ENCODE data around the gene SVBP.

Gene SVBP

DNA sequence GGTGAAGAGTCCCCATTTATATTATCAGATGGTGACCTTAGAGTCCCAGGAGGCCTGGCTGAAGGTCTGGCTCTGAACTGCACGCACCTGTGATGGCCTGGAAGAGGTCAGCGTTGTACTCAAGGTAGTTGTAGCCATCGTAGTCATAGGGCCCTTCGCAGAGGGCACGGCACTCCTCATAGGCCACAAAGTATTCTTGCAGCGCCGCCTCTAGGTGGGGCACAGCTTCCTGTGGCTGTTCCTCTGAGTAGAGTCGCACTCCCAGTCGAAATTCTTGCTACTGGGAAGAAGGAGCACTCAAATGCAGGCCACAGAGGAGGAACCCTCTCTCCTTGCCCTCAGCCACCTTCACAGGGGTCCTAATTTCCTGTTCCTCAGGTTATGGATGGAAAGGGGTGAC, 58.1 kb downstream of the SVBP start:
- FAIRE-seq: no peak

DNA sequence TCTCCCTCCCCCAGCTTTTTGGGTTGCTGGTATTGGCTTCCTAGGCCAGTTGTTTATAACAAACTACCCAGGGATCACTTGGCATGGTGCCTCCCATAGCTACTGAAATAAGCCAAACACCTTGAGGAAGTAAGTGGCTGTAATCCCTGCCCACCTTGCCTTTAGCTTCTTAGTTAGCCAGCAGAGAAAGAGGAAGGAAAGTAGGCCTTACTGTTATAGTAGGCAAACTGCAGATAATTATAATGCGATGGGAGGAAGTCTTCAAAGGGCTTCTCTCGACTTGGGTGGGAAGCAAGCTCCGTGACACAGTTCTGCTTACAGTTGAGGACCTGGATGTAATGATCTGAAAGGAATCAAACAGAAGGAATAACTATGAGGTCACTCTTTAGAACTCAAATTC, 58.6 kb downstream of the SVBP start:
- FAIRE-seq: no peak

DNA sequence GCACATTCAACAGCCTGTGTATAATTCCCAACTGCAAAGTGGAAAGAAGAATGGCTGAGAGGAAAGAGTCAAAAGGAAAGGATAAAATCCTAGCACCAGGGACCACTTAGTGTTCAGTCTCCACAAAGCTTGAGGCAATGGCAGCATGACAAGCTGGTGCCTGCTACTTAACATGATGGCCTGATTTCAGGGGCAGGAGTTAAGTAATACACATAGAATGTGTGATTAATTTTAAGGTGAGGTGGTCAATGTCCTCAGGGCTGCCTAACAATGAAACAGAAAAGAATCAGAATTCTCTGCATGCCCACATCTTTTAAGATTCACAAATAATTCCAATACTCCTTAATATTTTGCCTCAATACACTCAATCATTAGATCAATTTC, 59.3 kb downstream of the SVBP start:
- FAIRE-seq: no peak

All from TTC549 (cell line).